ENCODE data around the gene PLCD1. TPM values are rescaled to one million over a fixed set of nuclear protein-coding genes. Genes with fewer than 3 reads are reported as not detected.

PLCD1 gene
- total RNA-seq, 1 donor from 2014 or later: 6.5 TPM

GRCh38 chr3:38016410-38016809 lies 13.0 kb downstream of the PLCD1 start:
- Mint-ChIP-seq H3K9me3 (peaks cover 11% of the 10 kb centered on the region), H3K4me1 (no peaks in the 10 kb centered on the region), H3K4me3 (no peak overlapping the region), H3K27me3 (no peaks in the 10 kb centered on the region), H3K36me3 (ENCODE audit: low read depth) (peaks cover 21% of the 10 kb centered on the region), H3K27ac (no peak overlapping the region)
- TF ChIP-seq, protein P1, sequence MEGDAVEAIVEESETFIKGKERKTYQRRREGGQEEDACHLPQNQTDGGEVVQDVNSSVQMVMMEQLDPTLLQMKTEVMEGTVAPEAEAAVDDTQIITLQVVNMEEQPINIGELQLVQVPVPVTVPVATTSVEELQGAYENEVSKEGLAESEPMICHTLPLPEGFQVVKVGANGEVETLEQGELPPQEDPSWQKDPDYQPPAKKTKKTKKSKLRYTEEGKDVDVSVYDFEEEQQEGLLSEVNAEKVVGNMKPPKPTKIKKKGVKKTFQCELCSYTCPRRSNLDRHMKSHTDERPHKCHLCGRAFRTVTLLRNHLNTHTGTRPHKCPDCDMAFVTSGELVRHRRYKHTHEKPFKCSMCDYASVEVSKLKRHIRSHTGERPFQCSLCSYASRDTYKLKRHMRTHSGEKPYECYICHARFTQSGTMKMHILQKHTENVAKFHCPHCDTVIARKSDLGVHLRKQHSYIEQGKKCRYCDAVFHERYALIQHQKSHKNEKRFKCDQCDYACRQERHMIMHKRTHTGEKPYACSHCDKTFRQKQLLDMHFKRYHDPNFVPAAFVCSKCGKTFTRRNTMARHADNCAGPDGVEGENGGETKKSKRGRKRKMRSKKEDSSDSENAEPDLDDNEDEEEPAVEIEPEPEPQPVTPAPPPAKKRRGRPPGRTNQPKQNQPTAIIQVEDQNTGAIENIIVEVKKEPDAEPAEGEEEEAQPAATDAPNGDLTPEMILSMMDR (IDR thresholded peaks at IDR 0.05): no peak
- ATAC-seq (ENCODE audit: low read depth): no peak
- CTCF ChIA-PET: no interaction called here
- DNase-seq: no peak
- intact Hi-C loops (cut with micrococcal nuclease): no loop called here
- POLR2A ChIA-PET: no interaction called here

DNA sequence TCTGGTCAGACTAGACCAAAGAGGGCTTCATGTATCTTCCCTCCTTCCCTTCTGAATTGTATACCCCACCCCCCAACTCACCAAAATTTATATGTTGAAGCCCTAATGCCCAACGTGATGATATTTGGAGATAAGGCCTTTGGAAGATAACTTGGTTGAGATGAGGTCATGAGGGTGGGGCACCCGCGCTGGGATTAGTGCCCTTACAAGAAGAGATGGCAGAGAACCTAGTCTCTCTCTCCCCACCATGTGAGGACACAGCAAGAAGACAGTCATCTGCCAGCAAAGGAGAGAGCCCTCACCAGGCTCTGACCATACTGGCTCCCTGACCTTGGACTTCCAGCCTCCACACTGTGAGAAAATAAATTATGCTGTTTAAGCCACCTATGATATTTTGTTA lies 13.5 kb downstream of the PLCD1 start:
- Mint-ChIP-seq H3K27ac (no peak overlapping the region), H3K36me3 (ENCODE audit: low read depth) (peaks cover 21% of the 10 kb centered on the region), H3K4me3 (no peak overlapping the region), H3K4me1 (no peaks in the 10 kb centered on the region), H3K27me3 (no peaks in the 10 kb centered on the region), H3K9me3 (peaks cover 11% of the 10 kb centered on the region)
- TF ChIP-seq, protein P1 (IDR thresholded peaks at IDR 0.05): no peak
- DNase-seq (no peak), ATAC-seq (ENCODE audit: low read depth) (no peak)
- intact Hi-C loops (cut with micrococcal nuclease): no loop called here
- ChIA-PET CTCF (no interaction called here), POLR2A (no interaction called here)

DNA sequence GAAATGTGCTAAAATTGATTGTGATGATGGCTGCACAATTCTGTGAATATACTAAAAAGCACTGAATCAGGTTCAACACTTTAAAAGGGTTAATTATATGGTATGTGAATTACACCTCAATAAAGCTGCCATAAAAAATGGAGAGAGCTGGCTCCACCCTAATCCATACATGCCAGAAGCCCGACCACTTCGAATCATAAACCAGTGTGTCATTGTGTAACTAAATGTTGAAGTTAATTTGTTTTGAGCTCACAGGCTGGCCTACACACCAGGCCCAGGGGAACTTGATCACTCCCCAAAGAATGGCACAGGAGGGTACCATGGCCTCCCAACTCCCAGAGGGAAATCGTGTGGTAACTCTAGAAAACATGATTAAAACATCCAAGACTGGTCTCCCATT lies 14.0 kb downstream of the PLCD1 start:
- intact Hi-C loops (cut with micrococcal nuclease): no loop called here
- Mint-ChIP-seq H3K27ac (no peak overlapping the region), H3K36me3 (ENCODE audit: low read depth) (peaks cover 21% of the 10 kb centered on the region), H3K4me3 (no peak overlapping the region), H3K9me3 (peaks cover 11% of the 10 kb centered on the region), H3K4me1 (no peaks in the 10 kb centered on the region), H3K27me3 (no peaks in the 10 kb centered on the region)
- ChIA-PET POLR2A (no interaction called here), CTCF (no interaction called here)
- TF ChIP-seq, protein P1 (IDR thresholded peaks at IDR 0.05): no peak
- DNase-seq (no peak), ATAC-seq (ENCODE audit: low read depth) (no peak)

DNA sequence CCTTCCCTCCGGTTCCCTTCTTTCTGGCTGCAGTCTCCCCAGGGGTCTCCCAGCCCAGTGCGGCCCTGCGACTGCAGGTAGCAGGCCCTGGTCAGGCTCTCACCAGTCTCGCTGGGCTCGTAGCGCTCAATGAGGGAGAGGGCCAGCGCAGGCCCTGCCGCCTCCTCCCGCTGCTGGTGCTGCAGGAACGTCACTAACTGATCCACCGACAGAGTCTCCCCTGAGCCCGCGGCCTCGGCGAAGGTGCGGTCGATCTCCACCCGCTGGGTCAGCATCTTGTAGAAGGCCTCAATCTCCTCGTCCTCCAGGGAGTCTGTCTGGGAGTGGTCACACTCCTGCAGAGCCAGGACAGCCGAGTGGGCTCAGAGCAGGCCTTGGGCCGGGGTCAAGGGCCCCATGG lies 18.3 kb downstream of the PLCD1 start:
- ChIA-PET POLR2A (no interaction called here), CTCF (interaction anchor here (1.0 kb wide), 1 partner anchor 14 kb away, joined by 3 read pairs; no protein-coding TSS in a partner anchor)
- Mint-ChIP-seq H3K4me1 (peaks cover 3% of the 10 kb centered on the region), H3K27ac (no peak overlapping the region), H3K9me3 (peaks cover 7% of the 10 kb centered on the region), H3K36me3 (ENCODE audit: low read depth) (peaks cover 15% of the 10 kb centered on the region), H3K4me3 (no peak overlapping the region), H3K27me3 (no peaks in the 10 kb centered on the region)
- intact Hi-C loops (cut with micrococcal nuclease): no loop called here
- no peak for ATAC-seq (ENCODE audit: low read depth)
- no peak for DNase-seq
- TF ChIP-seq, protein P1 (IDR thresholded peaks at IDR 0.05): no peak

DNA sequence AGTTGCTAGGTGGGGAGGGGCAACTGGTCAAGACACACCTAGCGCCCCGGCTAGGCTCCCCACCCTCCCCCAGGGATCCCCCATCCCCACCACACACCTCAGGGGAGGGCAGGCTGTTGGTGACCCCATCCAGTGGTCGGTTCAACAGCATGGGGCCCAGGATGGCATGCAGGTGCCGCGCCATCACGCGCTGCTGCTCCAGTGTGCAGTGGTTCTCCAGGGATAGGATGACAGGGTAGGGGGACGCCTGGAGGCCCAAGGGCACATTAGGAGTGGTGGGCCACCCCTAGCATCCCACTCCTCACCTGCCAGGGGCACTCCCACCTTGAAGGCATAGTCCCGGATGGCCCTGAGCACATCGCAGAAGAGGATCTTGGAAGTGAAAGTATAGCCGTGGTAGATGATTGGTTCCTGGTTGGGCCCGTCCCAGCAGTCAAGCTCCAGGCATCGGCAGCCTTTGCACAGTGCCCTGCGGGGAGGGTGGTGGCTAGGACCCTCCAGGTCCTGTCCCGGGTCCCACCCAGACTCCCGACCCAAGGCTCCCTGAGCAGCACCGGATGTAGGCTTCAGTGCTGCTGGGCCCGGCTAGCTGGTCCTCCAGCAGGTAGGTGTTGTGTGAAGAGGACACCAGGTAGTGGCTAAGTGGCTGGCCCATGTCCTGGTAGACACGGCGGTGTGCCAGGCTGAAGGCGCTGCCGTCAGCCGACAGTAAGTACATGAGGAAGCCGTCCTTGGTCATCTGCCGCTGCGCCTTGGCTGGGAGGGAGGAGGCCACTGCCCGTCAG lies 19.4 kb downstream of the PLCD1 start:
- POLR2A ChIA-PET: no interaction called here
- intact Hi-C loops (cut with micrococcal nuclease): no loop called here
- TF ChIP-seq, protein P1 (IDR thresholded peaks at IDR 0.05): no peak
- Mint-ChIP-seq H3K27ac (no peak overlapping the region), H3K9me3 (peaks cover 2% of the 10 kb centered on the region), H3K36me3 (ENCODE audit: low read depth) (peaks cover 15% of the 10 kb centered on the region), H3K4me1 (peaks cover 3% of the 10 kb centered on the region), H3K27me3 (no peaks in the 10 kb centered on the region), H3K4me3 (no peak overlapping the region)
- ATAC-seq (ENCODE audit: low read depth): no peak
- CTCF ChIA-PET: no interaction called here
- no peak for DNase-seq

Measured in activated B cell treated with CpG ODN at 0.5 μM for 24 hours (primary cell).